DOHH2 (cell line): ENCODE measurements around the gene PIGH.

Experiments
- EZH2phosphoT487 ChIP-seq: fragments of 200-600 bp; sonication (generic); IDR thresholded peaks from 2 replicates; pipeline ENCODE4 v1.6.1; 2017; ENCODE audit warnings: borderline replicate concordance, mild to moderate bottlenecking, antibody characterized with exemption, low read length, moderate library complexity, mixed read lengths
- TF ChIP-seq, protein P1 (sequence below): fragments of 200-600 bp; sonication (generic); IDR thresholded peaks from one replicate; pipeline ENCODE4 v1.5.1; 2014; ENCODE audit warnings: antibody characterized with exemption, mild to moderate bottlenecking, low read depth, low read length; ENCODE audit not compliant: poor library complexity, severe bottlenecking

DNA sequence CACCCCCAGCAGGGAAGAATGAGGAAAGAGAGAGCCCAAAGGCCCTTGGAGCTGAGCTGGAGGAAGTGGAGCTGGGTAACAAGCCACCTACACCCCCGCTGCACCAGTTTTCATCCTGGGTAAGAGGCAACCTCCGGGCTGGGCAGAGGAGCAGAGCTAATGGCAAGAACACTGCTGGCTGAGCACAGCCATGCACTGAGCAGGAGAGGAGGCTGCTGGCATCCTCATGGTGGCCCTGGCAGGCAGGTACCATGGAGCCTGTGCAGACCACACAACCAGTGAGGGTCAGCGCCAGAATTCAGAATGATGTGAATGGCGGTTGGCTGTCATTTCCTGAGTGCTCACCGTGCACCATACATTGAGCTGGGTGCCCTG, 37.3 kb downstream of the PIGH start:
- TF ChIP-seq, protein P1, sequence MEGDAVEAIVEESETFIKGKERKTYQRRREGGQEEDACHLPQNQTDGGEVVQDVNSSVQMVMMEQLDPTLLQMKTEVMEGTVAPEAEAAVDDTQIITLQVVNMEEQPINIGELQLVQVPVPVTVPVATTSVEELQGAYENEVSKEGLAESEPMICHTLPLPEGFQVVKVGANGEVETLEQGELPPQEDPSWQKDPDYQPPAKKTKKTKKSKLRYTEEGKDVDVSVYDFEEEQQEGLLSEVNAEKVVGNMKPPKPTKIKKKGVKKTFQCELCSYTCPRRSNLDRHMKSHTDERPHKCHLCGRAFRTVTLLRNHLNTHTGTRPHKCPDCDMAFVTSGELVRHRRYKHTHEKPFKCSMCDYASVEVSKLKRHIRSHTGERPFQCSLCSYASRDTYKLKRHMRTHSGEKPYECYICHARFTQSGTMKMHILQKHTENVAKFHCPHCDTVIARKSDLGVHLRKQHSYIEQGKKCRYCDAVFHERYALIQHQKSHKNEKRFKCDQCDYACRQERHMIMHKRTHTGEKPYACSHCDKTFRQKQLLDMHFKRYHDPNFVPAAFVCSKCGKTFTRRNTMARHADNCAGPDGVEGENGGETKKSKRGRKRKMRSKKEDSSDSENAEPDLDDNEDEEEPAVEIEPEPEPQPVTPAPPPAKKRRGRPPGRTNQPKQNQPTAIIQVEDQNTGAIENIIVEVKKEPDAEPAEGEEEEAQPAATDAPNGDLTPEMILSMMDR, result no peak
- TF ChIP-seq EZH2phosphoT487, result no peak
